Esophagus squamous epithelium (tissue), 5 donors: ENCODE results near the gene CRB3. TPM values are rescaled to one million over a fixed set of nuclear protein-coding genes. Genes with fewer than 3 reads are reported as not detected.

Source experiments
- DNase-seq: peaks from one replicate; lab custom pipeline; 2025; lab: John Stamatoyannopoulos, UW
- H3K27ac ChIP-seq, 4 donors: fragments of 200-600 bp; sonication (generic); one replicate each; pipeline ENCODE4 v1.5.1; 2016 to 2019; ENCODE audit warnings: mild to moderate bottlenecking in 1 of 4
- H3K27me3 ChIP-seq, 4 donors: fragments of 200-600 bp; sonication (generic); 1 replicate in 3 of 4; 2 replicates in 1 of 4; pipeline versions ENCODE4 v1.5.1 to v1.6.0; 2017 to 2021; ENCODE audit warnings: antibody characterized with exemption in 1 of 4
- H3K36me3 ChIP-seq, 3 donors: fragments of 200-600 bp; sonication (generic); one replicate each; pipeline ENCODE4 v1.5.1; 2016 to 2019
- H3K4me1 ChIP-seq, 3 donors: fragments of 200-600 bp; sonication (generic); one replicate each; pipeline ENCODE4 v1.5.1; 2017 to 2019
- H3K4me3 ChIP-seq, 4 donors: fragments of 200-600 bp; sonication (generic); 1 replicate in 3 of 4; 2 replicates in 1 of 4; pipeline ENCODE4 v1.5.1; 2016 to 2019; ENCODE audit warnings: mild to moderate bottlenecking in 2 of 4, moderate library complexity in 1 of 4
- H3K9me3 ChIP-seq, 3 donors: fragments of 200-600 bp; sonication (generic); one replicate each; pipeline ENCODE4 v1.5.1; 2016 to 2019
- POLR2A ChIP-seq, 4 donors: fragments of 450-650 bp; IDR thresholded peaks; one replicate each; pipeline ENCODE4 v1.6.1; 2017; ENCODE audit warnings: antibody characterized with exemption in 4 of 4, mild to moderate bottlenecking in 4 of 4, moderate library complexity in 3 of 4
- WGBS, 2 donors: methylation state at CpG; one replicate each; pipeline ENCODE4 v1.1.5; 2018; 5-methylcytosine and 5-hydroxymethylcytosine counted together
- intact Hi-C: fragments of 100-400 bp; cut with DNase I; formaldehyde crosslinking; loops from one replicate; pipeline ENCODE4 v1.15.0; 2022
- total RNA-seq, 4 donors: library from RNA; depleted of rRNA; stranded (reverse); fragments of >200 nt; gene quantifications; one replicate each; pipeline ENCODE4 v1.1.0, GENCODE V29; 2016
- TF ChIP-seq, protein P1 (sequence below), 6 experiments: fragments of 450-650 bp in 4 of 6; fragments of 200-600 bp in 2 of 6; sonication (generic) in 2 of 6; IDR thresholded peaks; one replicate each; pipeline ENCODE4 v1.5.1; 2016 to 2019; ENCODE audit warnings: antibody characterized with exemption in 6 of 6, mild to moderate bottlenecking in 4 of 6, moderate library complexity in 4 of 6
- donor health status: DM: yes; HTN: yes; CAD: no.

The CRB3 gene
- total RNA-seq, 4 donors from 2014 or later, result 42.9 to 61.9 (median 56.2) TPM

- Histone ChIP-seq H3K27me3 (no peaks in the 10 kb centered on the region), H3K36me3 (peaks cover 65 to 94% (median 73%) of the 10 kb centered on the region in 3 donors), H3K4me1 (peaks cover 6 to 30% (median 13%) of the 10 kb centered on the region in 3 donors), H3K27ac (peak overlapping the region in 1 of 4 donors; percentile 3), H3K4me3 (no peak overlapping the region), H3K9me3 (no peaks in the 10 kb centered on the region)
- 79 to 90% methylated on average over 9 to 20 of the region's 33 CpGs for WGBS, 2 donors
- intact Hi-C loops, result no loop called here
- no peak for DNase-seq
- TF ChIP-seq POLR2A (IDR thresholded peaks at IDR 0.05), result no peak
- TF ChIP-seq, protein P1, sequence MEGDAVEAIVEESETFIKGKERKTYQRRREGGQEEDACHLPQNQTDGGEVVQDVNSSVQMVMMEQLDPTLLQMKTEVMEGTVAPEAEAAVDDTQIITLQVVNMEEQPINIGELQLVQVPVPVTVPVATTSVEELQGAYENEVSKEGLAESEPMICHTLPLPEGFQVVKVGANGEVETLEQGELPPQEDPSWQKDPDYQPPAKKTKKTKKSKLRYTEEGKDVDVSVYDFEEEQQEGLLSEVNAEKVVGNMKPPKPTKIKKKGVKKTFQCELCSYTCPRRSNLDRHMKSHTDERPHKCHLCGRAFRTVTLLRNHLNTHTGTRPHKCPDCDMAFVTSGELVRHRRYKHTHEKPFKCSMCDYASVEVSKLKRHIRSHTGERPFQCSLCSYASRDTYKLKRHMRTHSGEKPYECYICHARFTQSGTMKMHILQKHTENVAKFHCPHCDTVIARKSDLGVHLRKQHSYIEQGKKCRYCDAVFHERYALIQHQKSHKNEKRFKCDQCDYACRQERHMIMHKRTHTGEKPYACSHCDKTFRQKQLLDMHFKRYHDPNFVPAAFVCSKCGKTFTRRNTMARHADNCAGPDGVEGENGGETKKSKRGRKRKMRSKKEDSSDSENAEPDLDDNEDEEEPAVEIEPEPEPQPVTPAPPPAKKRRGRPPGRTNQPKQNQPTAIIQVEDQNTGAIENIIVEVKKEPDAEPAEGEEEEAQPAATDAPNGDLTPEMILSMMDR (IDR thresholded peaks at IDR 0.05), result peak in 2 of 6 experiments; percentile 3 to 22
Measured at GRCh38 chr19:6417713-6418561, 46.1 kb upstream of the CRB3 start.

- peaks cover 65 to 89% (median 73%) of the 10 kb centered on the region in 3 donors for H3K36me3 ChIP-seq
- WGBS, 2 donors, result 73 to 80% methylated on average over 1 to 3 of the region's 19 CpGs
- H3K4me1 ChIP-seq, result peaks cover 8 to 36% (median 19%) of the 10 kb centered on the region in 3 donors
- H3K27me3 ChIP-seq, result no peaks in the 10 kb centered on the region
- no peak overlapping the region for H3K27ac ChIP-seq
- TF ChIP-seq POLR2A (IDR thresholded peaks at IDR 0.05), result no peak
- TF ChIP-seq, protein P1 (IDR thresholded peaks at IDR 0.05), result no peak
- no peak overlapping the region for H3K4me3 ChIP-seq
- intact Hi-C loops, result no loop called here
- H3K9me3 ChIP-seq, result no peaks in the 10 kb centered on the region
- no peak for DNase-seq
Measured at GRCh38 chr19:6418562-6418932, 45.5 kb upstream of the CRB3 start.

- WGBS, 2 donors, result 79 to 86% methylated on average over 8 to 11 of the region's 20 CpGs
- intact Hi-C loops, result no loop called here
- Histone ChIP-seq H3K4me3 (no peak overlapping the region), H3K27me3 (no peaks in the 10 kb centered on the region), H3K27ac (no peak overlapping the region), H3K9me3 (no peaks in the 10 kb centered on the region), H3K36me3 (peaks cover 40 to 61% (median 50%) of the 10 kb centered on the region in 3 donors), H3K4me1 (peaks cover 12 to 48% (median 19%) of the 10 kb centered on the region in 3 donors)
- TF ChIP-seq, protein P1 (IDR thresholded peaks at IDR 0.05), result no peak
- no peak for TF ChIP-seq POLR2A (IDR thresholded peaks at IDR 0.05)
- no peak for DNase-seq
Measured at GRCh38 chr19:6421075-6422014, 42.7 kb upstream of the CRB3 start.

GRCh38 chr19:6423499-6424194 is 40.4 kb upstream of the CRB3 start:
- no peak for DNase-seq
- H3K36me3 ChIP-seq, result peaks cover 19 to 38% (median 27%) of the 10 kb centered on the region in 3 donors
- H3K27ac ChIP-seq, result peak overlapping the region; percentile 85 to 88 (median 88)
- no peaks in the 10 kb centered on the region for H3K27me3 ChIP-seq
- peaks cover 12 to 48% (median 19%) of the 10 kb centered on the region in 3 donors for H3K4me1 ChIP-seq
- WGBS, 2 donors, result 0% methylated on average over 11 of the region's 20 CpGs; no CpG with 5 or more reads in 1 of the 2 donors
- peak overlapping the region; percentile 60 to 88 (median 86) for H3K4me3 ChIP-seq
- intact Hi-C loops, result no loop called here
- TF ChIP-seq, protein P1 (IDR thresholded peaks at IDR 0.05), result no peak
- TF ChIP-seq POLR2A (IDR thresholded peaks at IDR 0.05), result no peak
- H3K9me3 ChIP-seq, result no peaks in the 10 kb centered on the region
